ENCODE results near the gene SYCP2L.

DNA sequence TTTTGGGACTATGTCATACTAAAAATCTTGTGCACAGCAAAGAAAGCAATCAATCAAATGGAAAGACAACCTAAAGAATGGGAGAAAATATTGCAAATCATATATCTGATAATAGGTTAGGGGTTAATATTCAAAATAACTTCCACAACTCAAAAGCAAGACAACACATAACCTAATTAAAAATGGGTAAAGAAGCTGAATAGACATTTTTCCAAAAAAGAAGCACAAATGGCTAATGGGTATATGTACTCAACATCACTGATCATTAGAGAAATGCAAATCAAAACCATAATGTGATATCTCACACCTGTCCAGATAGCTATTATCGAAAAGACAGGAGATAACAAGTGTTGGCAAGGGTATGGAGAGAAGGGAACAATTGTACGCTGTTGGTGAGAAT is 53.0 kb downstream of the SYCP2L start:
- TF ChIP-seq, protein P1, sequence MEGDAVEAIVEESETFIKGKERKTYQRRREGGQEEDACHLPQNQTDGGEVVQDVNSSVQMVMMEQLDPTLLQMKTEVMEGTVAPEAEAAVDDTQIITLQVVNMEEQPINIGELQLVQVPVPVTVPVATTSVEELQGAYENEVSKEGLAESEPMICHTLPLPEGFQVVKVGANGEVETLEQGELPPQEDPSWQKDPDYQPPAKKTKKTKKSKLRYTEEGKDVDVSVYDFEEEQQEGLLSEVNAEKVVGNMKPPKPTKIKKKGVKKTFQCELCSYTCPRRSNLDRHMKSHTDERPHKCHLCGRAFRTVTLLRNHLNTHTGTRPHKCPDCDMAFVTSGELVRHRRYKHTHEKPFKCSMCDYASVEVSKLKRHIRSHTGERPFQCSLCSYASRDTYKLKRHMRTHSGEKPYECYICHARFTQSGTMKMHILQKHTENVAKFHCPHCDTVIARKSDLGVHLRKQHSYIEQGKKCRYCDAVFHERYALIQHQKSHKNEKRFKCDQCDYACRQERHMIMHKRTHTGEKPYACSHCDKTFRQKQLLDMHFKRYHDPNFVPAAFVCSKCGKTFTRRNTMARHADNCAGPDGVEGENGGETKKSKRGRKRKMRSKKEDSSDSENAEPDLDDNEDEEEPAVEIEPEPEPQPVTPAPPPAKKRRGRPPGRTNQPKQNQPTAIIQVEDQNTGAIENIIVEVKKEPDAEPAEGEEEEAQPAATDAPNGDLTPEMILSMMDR (conservative IDR thresholded peaks at IDR 0.05; ENCODE audit: low read depth, low read length), result no peak
- TF ChIP-seq RAD21 (IDR thresholded peaks at IDR 0.05; ENCODE audit: low read length) (no peak), POLR2A (IDR thresholded peaks at IDR 0.05; ENCODE audit: low read depth, low read length) (no peak), MAFK (IDR thresholded peaks at IDR 0.05; ENCODE audit: low read depth, low read length) (no peak), RFX5 (IDR thresholded peaks at IDR 0.05; ENCODE audit: low read depth, low read length) (no peak), MXI1 (IDR thresholded peaks at IDR 0.05; ENCODE audit: borderline replicate concordance, low read depth, low read length) (no peak), BHLHE40 (IDR thresholded peaks at IDR 0.05; ENCODE audit: low read depth, low read length) (no peak), SMC3 (IDR thresholded peaks at IDR 0.05; ENCODE audit: low read depth, low read length) (no peak), CHD1 (IDR thresholded peaks at IDR 0.05; ENCODE audit: low read depth, low read length) (no peak), RCOR1 (IDR thresholded peaks at IDR 0.05; ENCODE audit: insufficient replicate concordance, low read length) (no peak), CEBPB (IDR thresholded peaks at IDR 0.05; ENCODE audit: low read depth, low read length) (no peak), NFE2L2 (IDR thresholded peaks at IDR 0.05; ENCODE audit: low read depth, low read length) (no peak)
- TF ChIP-seq, protein P2, sequence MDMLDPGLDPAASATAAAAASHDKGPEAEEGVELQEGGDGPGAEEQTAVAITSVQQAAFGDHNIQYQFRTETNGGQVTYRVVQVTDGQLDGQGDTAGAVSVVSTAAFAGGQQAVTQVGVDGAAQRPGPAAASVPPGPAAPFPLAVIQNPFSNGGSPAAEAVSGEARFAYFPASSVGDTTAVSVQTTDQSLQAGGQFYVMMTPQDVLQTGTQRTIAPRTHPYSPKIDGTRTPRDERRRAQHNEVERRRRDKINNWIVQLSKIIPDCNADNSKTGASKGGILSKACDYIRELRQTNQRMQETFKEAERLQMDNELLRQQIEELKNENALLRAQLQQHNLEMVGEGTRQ (IDR thresholded peaks at IDR 0.05; ENCODE audit: low read depth, low read length), result no peak

Data from IMR-90 (cell line).